Ovary (tissue), 9 donors: Measurements from ENCODE around the gene C21orf91. TPM values are rescaled to one million over a fixed set of nuclear protein-coding genes. Genes with fewer than 3 reads are reported as not detected.
"Not testable (repeated sequence)": the region's sequence is repeated elsewhere in the genome, so short reads cannot be mapped to it uniquely, and the experiment has no call there.

ENCODE experiments used
- DNase-seq, 5 donors: peaks; one replicate each; pipeline ENCODE4 v3.0.0-alpha.2; 2019 to 2020
- H3K27ac ChIP-seq, 2 donors: fragments of 200-600 bp; one replicate each; pipeline versions ENCODE4 v1.5.1 to v1.8.0; 2019 to 2022
- H3K27me3 ChIP-seq: fragments of 200-600 bp; one replicate; pipeline ENCODE4 v1.8.0; 2022
- H3K36me3 ChIP-seq: fragments of 200-600 bp; sonication (generic); one replicate; pipeline ENCODE4 v1.5.1; 2019
- H3K4me1 ChIP-seq: one replicate; pipeline ENCODE4 v1.8.1; 2013; ENCODE audit warnings: mild to moderate bottlenecking, moderate library complexity; ENCODE audit not compliant: insufficient read depth
- H3K4me3 ChIP-seq: fragments of 200-600 bp; sonication (generic); one replicate; pipeline ENCODE4 v1.5.1; 2017
- H3K9me3 ChIP-seq, 2 donors: fragments of 200-600 bp in 1 of 2; sonication (generic) in 1 of 2; one replicate each; pipeline versions ENCODE4 v1.5.1 to v1.8.1; 2013 to 2019; ENCODE audit warnings: mild to moderate bottlenecking in 1 of 2, moderate library complexity in 1 of 2
- EP300 ChIP-seq: sonication (generic); formaldehyde crosslinking; IDR thresholded peaks from one replicate; pipeline ENCODE4 v1.6.1; 2017; ENCODE audit warnings: antibody characterized with exemption
- POLR2A ChIP-seq: fragments of 450-650 bp; IDR thresholded peaks from one replicate; pipeline ENCODE4 v1.6.1; 2017; ENCODE audit warnings: antibody characterized with exemption, mild to moderate bottlenecking, moderate library complexity
- WGBS, 3 donors: extraction: QIAGEN DNeasy Blood & Tissue Kit in 1 of 3; methylation state at CpG; one replicate each; pipeline versions ENCODE4 v1.1.5 to v1.1.7; 2013 to 2017; 5-methylcytosine and 5-hydroxymethylcytosine counted together
- intact Hi-C, 4 donors: fragments of 100-400 bp; cut with DNase I; formaldehyde crosslinking; loops; one replicate each; pipeline versions ENCODE4 v1.11.0 to v1.15.1; 2022 to 2023
- polyA plus RNA-seq, 2 donors: library from polyadenylated mRNA; stranded (reverse); fragments of 200-250 nt in 1 of 2; fragments of 350-450 nt in 1 of 2; fragmentation: Illumina TruSeq in 1 of 2; extraction: RNeasy Lipid Tissue Mini Kit (QIAGEN cat#74804) in 1 of 2; gene quantifications; one replicate each; pipeline ENCODE4 v1.2.3, GENCODE V29; 2013 to 2014
- total RNA-seq, 7 donors: library from RNA; depleted of rRNA in 2 of 7; stranded (reverse); fragments of >200 nt in 2 of 7; fragmentation: NEBNext Ultra II Directional in 3 of 7; extraction: Animal tissue kit (Norgen Biotek cat#: 25700) in 3 of 7; gene quantifications; one replicate each; pipeline versions ENCODE4 v1.1.0 to v1.2.4, GENCODE V29; 2016 to 2023
- TF ChIP-seq, protein P1 (sequence below), 3 donors: fragments of 450-650 bp in 2 of 3; fragments of 200-600 bp in 1 of 3; IDR thresholded peaks; one replicate each; pipeline versions ENCODE4 v1.5.1 to v1.8.0; 2016 to 2022; ENCODE audit warnings: antibody characterized with exemption in 3 of 3, mild to moderate bottlenecking in 1 of 3
- donor health status: DM: no; HTN: no; CAD: no; lungs with moderate emphysema.
- donor health status: DM: no; HTN: no; CAD: no.
- donor health status: Bipolar disorder and iron deficiency.
- donor health status: DM: yes; HTN: yes; CAD: no.
- donor health status: DM: no; HTN: no; CAD: no.
- donor health status: DM: yes; HTN: yes; CAD: no.

Gene C21orf91
- total and polyA plus RNA-seq, 9 donors = 5.3 to 19.2 (median 14.6) TPM

DNA sequence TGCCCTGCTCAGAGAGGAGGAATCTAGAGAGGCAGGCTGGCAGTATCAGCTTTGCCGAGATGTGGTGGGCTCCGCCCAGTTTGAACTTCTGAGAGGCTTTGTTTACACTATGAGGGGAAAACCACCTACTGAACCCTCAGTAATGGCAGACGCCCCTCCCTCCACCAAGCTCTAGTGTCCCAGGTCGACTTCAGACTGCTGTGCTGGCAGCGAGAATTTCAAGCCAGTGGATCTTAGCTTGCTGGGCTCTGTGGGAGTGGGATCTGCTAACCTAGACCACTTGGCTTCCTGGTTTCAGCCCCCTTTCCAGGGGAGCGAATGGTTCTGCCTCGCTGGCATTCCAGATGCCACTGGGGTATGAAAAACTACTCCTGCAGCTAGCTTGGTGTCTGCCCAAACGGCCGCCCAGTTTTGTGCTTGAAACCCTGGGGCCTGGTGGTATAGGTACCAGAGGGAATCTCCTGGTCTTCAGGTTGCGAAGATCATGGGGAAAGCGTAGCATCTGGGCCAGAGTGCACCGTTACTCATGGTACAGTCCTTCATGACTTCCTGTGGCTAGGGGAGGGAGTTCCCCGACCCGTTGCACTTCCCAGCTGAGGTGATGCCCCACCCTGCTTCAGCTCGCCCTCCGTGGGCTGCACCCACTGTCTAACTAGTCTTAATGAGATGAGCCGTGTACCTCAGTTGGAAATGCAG, 43.6 kb downstream of the C21orf91 start:
- intact Hi-C loops = no loop called here
- Histone ChIP-seq H3K27ac (no peak overlapping the region), H3K27me3 (no peaks in the 10 kb centered on the region), H3K9me3 (no peaks in the 10 kb centered on the region), H3K36me3 (no peaks in the 10 kb centered on the region), H3K4me3 (no peak overlapping the region), H3K4me1 (no peaks in the 10 kb centered on the region)
- 81 to 85% (median 83%) methylated on average over 17 of the region's 17 CpGs for WGBS, 3 donors
- TF ChIP-seq EP300 (no peak), POLR2A (no peak)
- TF ChIP-seq, protein P1, sequence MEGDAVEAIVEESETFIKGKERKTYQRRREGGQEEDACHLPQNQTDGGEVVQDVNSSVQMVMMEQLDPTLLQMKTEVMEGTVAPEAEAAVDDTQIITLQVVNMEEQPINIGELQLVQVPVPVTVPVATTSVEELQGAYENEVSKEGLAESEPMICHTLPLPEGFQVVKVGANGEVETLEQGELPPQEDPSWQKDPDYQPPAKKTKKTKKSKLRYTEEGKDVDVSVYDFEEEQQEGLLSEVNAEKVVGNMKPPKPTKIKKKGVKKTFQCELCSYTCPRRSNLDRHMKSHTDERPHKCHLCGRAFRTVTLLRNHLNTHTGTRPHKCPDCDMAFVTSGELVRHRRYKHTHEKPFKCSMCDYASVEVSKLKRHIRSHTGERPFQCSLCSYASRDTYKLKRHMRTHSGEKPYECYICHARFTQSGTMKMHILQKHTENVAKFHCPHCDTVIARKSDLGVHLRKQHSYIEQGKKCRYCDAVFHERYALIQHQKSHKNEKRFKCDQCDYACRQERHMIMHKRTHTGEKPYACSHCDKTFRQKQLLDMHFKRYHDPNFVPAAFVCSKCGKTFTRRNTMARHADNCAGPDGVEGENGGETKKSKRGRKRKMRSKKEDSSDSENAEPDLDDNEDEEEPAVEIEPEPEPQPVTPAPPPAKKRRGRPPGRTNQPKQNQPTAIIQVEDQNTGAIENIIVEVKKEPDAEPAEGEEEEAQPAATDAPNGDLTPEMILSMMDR (IDR thresholded peaks at IDR 0.05) = no peak
- DNase-seq = no peak

DNA sequence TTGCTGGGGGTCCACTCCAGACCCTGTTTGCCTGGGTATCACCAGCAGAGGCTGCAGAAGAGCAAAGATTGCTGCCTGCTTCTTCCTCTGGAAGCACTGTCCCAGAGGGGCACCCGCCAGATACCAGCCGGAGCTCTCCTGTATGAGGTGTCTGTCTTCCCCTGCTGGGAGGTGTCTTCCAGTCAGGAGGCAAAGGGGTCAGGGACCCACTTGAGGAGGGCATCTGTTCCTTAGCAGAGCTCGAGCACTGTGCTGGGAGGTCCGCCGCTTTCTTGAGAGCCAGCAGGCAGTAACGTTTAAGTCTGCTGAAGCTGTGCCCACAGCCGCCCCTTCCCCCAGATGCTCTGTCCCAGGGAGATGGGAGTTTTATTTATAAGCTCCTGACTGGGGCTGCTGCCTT, 44.1 kb downstream of the C21orf91 start:
- H3K27me3 ChIP-seq, H3K4me1 ChIP-seq, intact Hi-C loops, H3K36me3 ChIP-seq, H3K4me3 ChIP-seq, H3K27ac ChIP-seq, H3K9me3 ChIP-seq, DNase-seq: not testable (repeated sequence)
- WGBS, 3 donors = 86 to 91% (median 86%) methylated on average over 7 of the region's 7 CpGs

DNA sequence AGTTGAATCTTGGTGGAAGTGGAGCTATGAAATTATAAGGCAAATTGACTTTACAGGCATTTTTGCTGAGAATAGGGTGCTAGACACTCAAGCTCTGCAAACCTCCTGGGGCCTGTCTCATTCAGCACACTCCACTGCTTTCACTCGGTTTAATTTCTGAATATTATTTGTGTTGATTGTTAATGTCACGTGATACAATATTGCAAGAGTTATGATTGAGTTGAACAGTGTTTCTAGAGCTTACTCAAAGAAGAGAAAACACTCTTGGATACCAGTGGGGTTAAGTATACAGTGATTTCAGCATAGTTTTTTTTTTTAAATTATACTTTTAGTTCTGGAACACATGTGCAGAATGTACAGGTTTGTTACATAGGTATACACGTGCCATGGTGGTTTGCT, 49.7 kb downstream of the C21orf91 start:
- DNase-seq = no peak
- H3K4me1 ChIP-seq = no peaks in the 10 kb centered on the region
- H3K36me3 ChIP-seq = no peaks in the 10 kb centered on the region
- no peak for TF ChIP-seq EP300
- no peaks in the 10 kb centered on the region for H3K27me3 ChIP-seq
- no peak overlapping the region for H3K4me3 ChIP-seq
- H3K9me3 ChIP-seq = no peaks in the 10 kb centered on the region
- WGBS, 3 donors = 76 to 84% (median 78%) methylated on average over 3 of the region's 3 CpGs
- H3K27ac ChIP-seq = no peak overlapping the region
- intact Hi-C loops = no loop called here

DNA sequence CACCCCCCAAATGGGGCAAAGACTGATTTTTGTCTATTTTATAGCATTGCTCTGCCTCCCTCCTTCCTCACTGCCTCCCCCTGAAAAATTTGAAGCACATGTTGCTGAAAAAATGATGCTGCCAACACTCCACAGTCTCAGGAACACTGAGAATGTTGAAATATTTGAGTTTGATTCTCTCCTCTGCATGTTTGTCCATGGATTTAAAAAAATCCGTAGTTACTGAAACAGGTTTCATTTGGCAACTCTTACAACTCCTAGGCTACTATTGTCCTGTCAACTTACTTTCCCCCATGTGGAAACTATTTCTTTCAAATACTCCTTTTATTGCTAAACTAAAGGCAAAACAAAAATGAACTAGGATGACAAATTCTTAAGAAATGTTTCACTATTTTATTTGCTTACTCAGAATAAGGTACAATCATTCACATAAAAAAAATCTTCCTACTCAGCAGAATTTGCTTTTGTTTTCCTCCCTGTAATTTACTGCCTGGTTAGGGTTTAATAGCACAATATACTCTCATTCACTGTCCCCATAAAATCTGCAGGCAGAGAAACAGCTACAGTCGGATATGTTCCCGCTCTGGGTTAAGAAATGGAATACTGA, 50.2 kb downstream of the C21orf91 start:
- no peak overlapping the region for H3K4me3 ChIP-seq
- WGBS, 3 donors = 37 to 43% (median 42%) methylated on average over 3 of the region's 3 CpGs
- no peak overlapping the region for H3K27ac ChIP-seq
- no peaks in the 10 kb centered on the region for H3K9me3 ChIP-seq
- no peaks in the 10 kb centered on the region for H3K4me1 ChIP-seq
- intact Hi-C loops = no loop called here
- DNase-seq = no peak
- TF ChIP-seq, protein P1 (IDR thresholded peaks at IDR 0.05) = no peak
- TF ChIP-seq EP300 = no peak
- TF ChIP-seq POLR2A = no peak
- no peaks in the 10 kb centered on the region for H3K27me3 ChIP-seq
- H3K36me3 ChIP-seq = no peaks in the 10 kb centered on the region

DNA sequence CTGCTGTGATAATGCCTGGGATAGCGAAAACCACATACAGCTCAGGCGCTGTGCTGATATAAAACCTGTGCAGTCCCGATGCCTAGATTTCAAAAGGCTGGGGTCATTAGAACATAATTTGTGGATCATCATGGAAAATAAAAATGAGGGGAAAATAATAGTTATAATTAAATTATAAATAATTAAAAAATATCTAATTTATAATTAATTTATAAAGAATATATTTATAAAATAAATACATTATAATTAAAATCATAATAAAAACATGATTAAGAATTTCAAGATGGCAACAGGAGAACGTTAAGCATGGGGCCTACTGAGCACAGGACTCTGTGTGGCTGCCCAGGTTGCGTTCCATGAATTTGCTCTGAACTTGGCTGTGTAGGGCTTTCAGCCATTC, 53.9 kb downstream of the C21orf91 start:
- Histone ChIP-seq H3K27me3 (no peaks in the 10 kb centered on the region), H3K27ac (no peak overlapping the region), H3K4me3 (no peak overlapping the region), H3K4me1 (no peaks in the 10 kb centered on the region), H3K36me3 (no peaks in the 10 kb centered on the region), H3K9me3 (no peaks in the 10 kb centered on the region)
- intact Hi-C loops = no loop called here
- no peak for TF ChIP-seq EP300
- TF ChIP-seq, protein P1 (IDR thresholded peaks at IDR 0.05) = no peak
- TF ChIP-seq POLR2A = no peak
- 94 to 95% (median 94%) methylated on average over 5 of the region's 5 CpGs for WGBS, 3 donors
- no peak for DNase-seq
